HEK293 (cell line): Measurements from ENCODE around the gene NELL1.
"Not testable (repeated sequence)": the region's sequence is repeated elsewhere in the genome, so short reads cannot be mapped to it uniquely, and the experiment has no call there.

ENCODE experiments used
- CTCF ChIA-PET: fragments of 350-600 bp; formaldehyde crosslinking; extraction: SDS; loops from one replicate; lab custom pipeline; 2021; ENCODE audit warnings: antibody characterized with exemption; lab: Yijun Ruan, JAX
- POLR2A ChIA-PET: fragments of 300-600 bp; formaldehyde crosslinking; extraction: SDS; loops from one replicate; lab custom pipeline; 2020; ENCODE audit warnings: antibody characterized with exemption, inconsistent platforms; lab: Yijun Ruan, JAX
- H3K27ac ChIP-seq: fragments of 200-500 bp; sonication (Bioruptor generic); 2 replicates; pipeline ENCODE4 v1.5.1; 2014; ENCODE audit warnings: low read depth, low read length, control low read depth, inconsistent platforms; ENCODE audit errors: extremely low read depth
- H3K36me3 ChIP-seq, 2 experiments: fragments of 200-500 bp in 1 of 2; sonication (Bioruptor generic) in 1 of 2; 1 replicate in 1 of 2; 2 replicates in 1 of 2; pipeline ENCODE4 v1.5.1; 2014 to 2017; ENCODE audit warnings: inconsistent platforms in 2 of 2, low read length in 2 of 2; ENCODE audit not compliant: control insufficient read depth in 2 of 2, insufficient read depth in 1 of 2
- H3K4me1 ChIP-seq: fragments of 200-500 bp; sonication (Bioruptor generic); 2 replicates; pipeline ENCODE4 v1.5.1; 2014; ENCODE audit warnings: mild to moderate bottlenecking, low read length, inconsistent platforms; ENCODE audit not compliant: control insufficient read depth, insufficient read depth
- H3K4me3 ChIP-seq: 2 replicates; pipeline ENCODE4 v1.5.1; 2011; ENCODE audit warnings: low read depth, mild to moderate bottlenecking, control low read depth, low read length, moderate library complexity
- H3K9me3 ChIP-seq: fragments of 200-500 bp; sonication (Bioruptor generic); 2 replicates; pipeline ENCODE4 v1.5.1; 2014; ENCODE audit warnings: low read depth, low read length, inconsistent platforms; ENCODE audit not compliant: control insufficient read depth, insufficient read depth
- KLF1 ChIP-seq: fragments of 450-650 bp; formaldehyde crosslinking; IDR thresholded peaks from 2 replicates; pipeline ENCODE4 v1.5.1; 2016; ENCODE audit warnings: missing biosample characterization, missing genetic modification characterization
- PBX3 ChIP-seq: sonication (generic); formaldehyde crosslinking; IDR thresholded peaks from 2 replicates; pipeline ENCODE4 v1.8.1; 2022; ENCODE audit warnings: mild to moderate bottlenecking, moderate library complexity, missing genetic modification reagents
- ZNF16 ChIP-seq: fragments of 450-650 bp; formaldehyde crosslinking; IDR thresholded peaks from 2 replicates; pipeline ENCODE4 v1.5.1; 2016; ENCODE audit warnings: low read depth, missing biosample characterization, missing genetic modification characterization
- ZNF398 ChIP-seq: fragments of 450-650 bp; formaldehyde crosslinking; IDR thresholded peaks from 2 replicates; pipeline ENCODE4 v1.5.1; 2017; ENCODE audit warnings: missing biosample characterization, missing genetic modification characterization
- ZNF426 ChIP-seq: fragments of 450-650 bp; formaldehyde crosslinking; IDR thresholded peaks from 2 replicates; pipeline ENCODE4 v1.5.1; 2017; ENCODE audit warnings: missing biosample characterization, missing genetic modification characterization, mild to moderate bottlenecking, inconsistent platforms, moderate library complexity
- ZNF514 ChIP-seq: fragments of 450-650 bp; formaldehyde crosslinking; IDR thresholded peaks from 2 replicates; pipeline ENCODE4 v1.5.1; 2016; ENCODE audit warnings: missing biosample characterization, missing genetic modification characterization
- ZNF610 ChIP-seq: fragments of 450-650 bp; formaldehyde crosslinking; IDR thresholded peaks from 2 replicates; pipeline ENCODE4 v1.5.1; 2016; ENCODE audit warnings: missing biosample characterization, missing genetic modification characterization, borderline replicate concordance
- ZNF639 ChIP-seq: fragments of 450-650 bp; formaldehyde crosslinking; IDR thresholded peaks from 2 replicates; pipeline ENCODE4 v1.5.1; 2016; ENCODE audit warnings: missing biosample characterization, missing genetic modification characterization
- ZNF704 ChIP-seq: fragments of 450-650 bp; formaldehyde crosslinking; IDR thresholded peaks from 2 replicates; pipeline ENCODE4 v1.5.1; 2016; ENCODE audit warnings: missing biosample characterization, missing genetic modification characterization
- ZNF707 ChIP-seq: fragments of 450-650 bp; formaldehyde crosslinking; IDR thresholded peaks from 2 replicates; pipeline ENCODE4 v1.5.1; 2016; ENCODE audit warnings: missing biosample characterization, missing genetic modification characterization
- ZNF843 ChIP-seq: fragments of 450-650 bp; formaldehyde crosslinking; IDR thresholded peaks from 2 replicates; pipeline ENCODE4 v1.5.1; 2016; ENCODE audit warnings: missing biosample characterization, missing genetic modification characterization
- ZSCAN23 ChIP-seq: fragments of 450-650 bp; formaldehyde crosslinking; IDR thresholded peaks from 2 replicates; pipeline ENCODE4 v1.5.1; 2016; ENCODE audit warnings: missing biosample characterization, missing genetic modification characterization
- TF ChIP-seq, protein P1 (sequence below): fragments of 450-650 bp; formaldehyde crosslinking; optimal IDR thresholded peaks from 2 replicates; pipeline ENCODE3; 2016; ENCODE audit warnings: missing biosample characterization, mild to moderate bottlenecking, missing genetic modification characterization
- TF ChIP-seq, protein P2 (sequence below): fragments of 450-650 bp; formaldehyde crosslinking; IDR thresholded peaks from 2 replicates; pipeline ENCODE4 v1.5.1; 2016; ENCODE audit warnings: missing biosample characterization, missing genetic modification characterization, low read depth
- TF ChIP-seq, protein P3 (sequence below): fragments of 450-650 bp; formaldehyde crosslinking; IDR thresholded peaks from 2 replicates; pipeline ENCODE4 v1.5.1; 2016; ENCODE audit warnings: missing biosample characterization, missing genetic modification characterization

NELL1 gene

DNA sequence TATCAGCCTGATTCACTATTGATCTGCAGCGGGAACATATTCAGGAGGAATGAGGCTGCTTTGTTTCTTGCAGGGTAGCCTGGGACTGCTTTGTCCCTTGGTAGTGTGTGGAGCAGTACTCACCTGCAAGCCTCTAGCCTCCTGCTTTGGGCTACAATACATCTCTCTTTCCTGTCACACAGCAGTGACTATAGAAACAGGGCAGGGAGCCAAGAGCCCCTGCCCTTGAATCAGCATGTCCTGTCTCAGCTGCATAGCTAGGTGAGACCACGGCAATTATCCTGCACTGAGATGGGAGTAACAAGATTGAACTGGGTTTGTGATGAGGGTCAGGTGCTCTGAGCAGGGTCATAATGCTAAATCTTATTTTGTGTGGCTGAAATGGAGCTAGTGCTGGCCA is 191.9 kb downstream of the NELL1 start (continued):
- TF ChIP-seq, protein P1, sequence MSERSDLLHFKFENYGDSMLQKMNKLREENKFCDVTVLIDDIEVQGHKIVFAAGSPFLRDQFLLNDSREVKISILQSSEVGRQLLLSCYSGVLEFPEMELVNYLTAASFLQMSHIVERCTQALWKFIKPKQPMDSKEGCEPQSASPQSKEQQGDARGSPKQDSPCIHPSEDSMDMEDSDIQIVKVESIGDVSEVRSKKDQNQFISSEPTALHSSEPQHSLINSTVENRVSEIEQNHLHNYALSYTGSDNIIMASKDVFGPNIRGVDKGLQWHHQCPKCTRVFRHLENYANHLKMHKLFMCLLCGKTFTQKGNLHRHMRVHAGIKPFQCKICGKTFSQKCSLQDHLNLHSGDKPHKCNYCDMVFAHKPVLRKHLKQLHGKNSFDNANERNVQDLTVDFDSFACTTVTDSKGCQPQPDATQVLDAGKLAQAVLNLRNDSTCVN (tag by site-specific recombination): no peak
- TF ChIP-seq, all 188 proteins: peak for 0

GRCh38 chr11:20862263-20862662 is 192.9 kb downstream of the NELL1 start:
- POLR2A ChIA-PET, H3K36me3 ChIP-seq, H3K9me3 ChIP-seq, CTCF ChIA-PET, H3K4me3 ChIP-seq, H3K27ac ChIP-seq, H3K4me1 ChIP-seq: not testable (repeated sequence)

DNA sequence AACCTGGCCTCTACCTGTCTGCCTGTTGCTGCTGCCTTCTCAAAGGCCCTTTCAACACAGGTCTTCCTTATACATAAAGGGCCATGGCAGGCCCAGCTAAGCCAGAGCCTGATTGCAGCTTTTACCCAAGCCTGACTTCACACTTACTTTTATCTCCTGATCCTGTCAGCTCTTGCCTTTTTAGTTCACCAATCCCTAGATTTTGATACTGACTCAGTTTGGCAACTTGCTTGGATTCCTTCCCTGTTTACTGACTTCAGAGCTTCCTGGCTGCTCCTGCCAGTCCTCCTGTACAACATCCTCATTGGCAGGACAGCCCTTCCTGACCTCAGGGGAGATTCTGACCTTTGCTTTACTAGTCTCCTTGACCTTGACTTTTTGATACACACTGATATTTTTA is 195.2 kb downstream of the NELL1 start:
- no peak overlapping the region for H3K27ac ChIP-seq
- H3K36me3 ChIP-seq: no peaks in the 10 kb centered on the region
- H3K4me3 ChIP-seq: no peak overlapping the region
- H3K4me1 ChIP-seq: no peaks in the 10 kb centered on the region
- ChIA-PET POLR2A (no interaction called here), CTCF (interaction anchor here (0.7 kb wide), 1 partner anchor 413 kb away, joined by 4 read pairs; no protein-coding TSS in a partner anchor)
- H3K9me3 ChIP-seq: no peaks in the 10 kb centered on the region
- TF ChIP-seq ZNF707 (tag by site-specific recombination) (no peak), PBX3 (no peak), ZNF16 (tag by site-specific recombination) (no peak), ZNF514 (no peak), ZNF639 (tag by site-specific recombination) (no peak), ZSCAN23 (no peak)
- TF ChIP-seq, protein P2, sequence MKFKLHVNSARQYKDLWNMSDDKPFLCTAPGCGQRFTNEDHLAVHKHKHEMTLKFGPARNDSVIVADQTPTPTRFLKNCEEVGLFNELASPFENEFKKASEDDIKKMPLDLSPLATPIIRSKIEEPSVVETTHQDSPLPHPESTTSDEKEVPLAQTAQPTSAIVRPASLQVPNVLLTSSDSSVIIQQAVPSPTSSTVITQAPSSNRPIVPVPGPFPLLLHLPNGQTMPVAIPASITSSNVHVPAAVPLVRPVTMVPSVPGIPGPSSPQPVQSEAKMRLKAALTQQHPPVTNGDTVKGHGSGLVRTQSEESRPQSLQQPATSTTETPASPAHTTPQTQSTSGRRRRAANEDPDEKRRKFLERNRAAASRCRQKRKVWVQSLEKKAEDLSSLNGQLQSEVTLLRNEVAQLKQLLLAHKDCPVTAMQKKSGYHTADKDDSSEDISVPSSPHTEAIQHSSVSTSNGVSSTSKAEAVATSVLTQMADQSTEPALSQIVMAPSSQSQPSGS (tag by site-specific recombination): no peak
- TF ChIP-seq, protein P3, sequence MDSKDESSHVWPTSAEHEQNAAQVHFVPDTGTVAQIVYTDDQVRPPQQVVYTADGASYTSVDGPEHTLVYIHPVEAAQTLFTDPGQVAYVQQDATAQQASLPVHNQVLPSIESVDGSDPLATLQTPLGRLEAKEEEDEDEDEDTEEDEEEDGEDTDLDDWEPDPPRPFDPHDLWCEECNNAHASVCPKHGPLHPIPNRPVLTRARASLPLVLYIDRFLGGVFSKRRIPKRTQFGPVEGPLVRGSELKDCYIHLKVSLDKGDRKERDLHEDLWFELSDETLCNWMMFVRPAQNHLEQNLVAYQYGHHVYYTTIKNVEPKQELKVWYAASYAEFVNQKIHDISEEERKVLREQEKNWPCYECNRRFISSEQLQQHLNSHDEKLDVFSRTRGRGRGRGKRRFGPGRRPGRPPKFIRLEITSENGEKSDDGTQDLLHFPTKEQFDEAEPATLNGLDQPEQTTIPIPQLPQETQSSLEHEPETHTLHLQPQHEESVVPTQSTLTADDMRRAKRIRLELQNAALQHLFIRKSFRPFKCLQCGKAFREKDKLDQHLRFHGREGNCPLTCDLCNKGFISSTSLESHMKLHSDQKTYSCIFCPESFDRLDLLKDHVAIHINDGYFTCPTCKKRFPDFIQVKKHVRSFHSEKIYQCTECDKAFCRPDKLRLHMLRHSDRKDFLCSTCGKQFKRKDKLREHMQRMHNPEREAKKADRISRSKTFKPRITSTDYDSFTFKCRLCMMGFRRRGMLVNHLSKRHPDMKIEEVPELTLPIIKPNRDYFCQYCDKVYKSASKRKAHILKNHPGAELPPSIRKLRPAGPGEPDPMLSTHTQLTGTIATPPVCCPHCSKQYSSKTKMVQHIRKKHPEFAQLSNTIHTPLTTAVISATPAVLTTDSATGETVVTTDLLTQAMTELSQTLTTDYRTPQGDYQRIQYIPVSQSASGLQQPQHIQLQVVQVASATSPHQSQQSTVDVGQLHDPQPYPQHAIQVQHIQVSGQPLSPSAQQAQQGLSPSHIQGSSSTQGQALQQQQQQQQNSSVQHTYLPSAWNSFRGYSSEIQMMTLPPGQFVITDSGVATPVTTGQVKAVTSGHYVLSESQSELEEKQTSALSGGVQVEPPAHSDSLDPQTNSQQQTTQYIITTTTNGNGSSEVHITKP (tag by site-specific recombination): no peak

- Histone ChIP-seq H3K36me3 (no peaks in the 10 kb centered on the region), H3K9me3 (no peaks in the 10 kb centered on the region), H3K4me1 (no peaks in the 10 kb centered on the region), H3K4me3 (no peak overlapping the region), H3K27ac (no peak overlapping the region)
- ChIA-PET POLR2A (no interaction called here), CTCF (interaction anchor here (0.7 kb wide), 1 partner anchor 413 kb away, joined by 4 read pairs; no protein-coding TSS in a partner anchor)
- no peak for TF ChIP-seq ZNF843 (tag by site-specific recombination)
- TF ChIP-seq ZNF610: no peak
- TF ChIP-seq ZNF704 (tag by site-specific recombination): no peak
- TF ChIP-seq ZNF398: no peak
- no peak for TF ChIP-seq ZNF426 (tag by site-specific recombination)
- TF ChIP-seq KLF1 (tag by site-specific recombination): no peak
These were observed 195.8 kb downstream of the NELL1 start for GRCh38 chr11:20865161-20865560.
